Smooth muscle cell (in vitro differentiated cells): Measurements from ENCODE around the gene PTX3. TPM values are rescaled to one million over a fixed set of nuclear protein-coding genes. Genes with fewer than 3 reads are reported as not detected.
A peak's percentile ranks its signal among the peaks of the same experiment; 100 is the strongest.

ENCODE experiments used
- DNase-seq: peaks from one replicate; lab custom pipeline; 2025; ENCODE audit not compliant: unreplicated experiment; lab: John Stamatoyannopoulos, UW
- H2AFZ ChIP-seq: fragments of 200-600 bp; sonication (generic); 2 replicates; pipeline ENCODE4 v1.6.0; 2016; ENCODE audit warnings: antibody characterized with exemption, low read depth, mild to moderate bottlenecking
- H3F3A ChIP-seq: fragments of 200-600 bp; sonication (generic); 2 replicates; pipeline ENCODE4 v1.6.0; 2017; ENCODE audit warnings: antibody characterized with exemption, low read depth
- H3K27ac ChIP-seq: fragments of 200-600 bp; sonication (generic); 2 replicates; pipeline ENCODE4 v1.5.1; 2016; ENCODE audit warnings: low read depth, mild to moderate bottlenecking
- H3K27me3 ChIP-seq: fragments of 200-600 bp; sonication (generic); 2 replicates; pipeline ENCODE4 v1.6.1; 2016; ENCODE audit warnings: low read depth, mild to moderate bottlenecking
- H3K36me3 ChIP-seq: fragments of 200-600 bp; sonication (generic); 2 replicates; pipeline ENCODE4 v1.5.1; 2016; ENCODE audit warnings: low read depth
- H3K4me1 ChIP-seq: fragments of 200-600 bp; sonication (generic); 2 replicates; pipeline ENCODE4 v1.5.1; 2016; ENCODE audit warnings: low read depth
- H3K4me2 ChIP-seq: fragments of 200-600 bp; sonication (generic); 2 replicates; pipeline ENCODE4 v1.6.0; 2016; ENCODE audit warnings: mild to moderate bottlenecking
- H3K4me3 ChIP-seq: fragments of 200-600 bp; sonication (generic); 2 replicates; pipeline ENCODE4 v1.5.1; 2016; ENCODE audit warnings: mild to moderate bottlenecking
- H3K79me2 ChIP-seq: fragments of 200-600 bp; sonication (generic); 2 replicates; pipeline ENCODE4 v1.6.0; 2016; ENCODE audit warnings: low read depth, mild to moderate bottlenecking
- H3K9ac ChIP-seq: fragments of 200-600 bp; sonication (generic); 2 replicates; pipeline ENCODE4 v1.6.0; 2016; ENCODE audit warnings: low read depth
- H3K9me3 ChIP-seq: fragments of 200-600 bp; sonication (generic); replicated peaks from 2 replicates; pipeline ENCODE4 v1.5.1; 2016; ENCODE audit warnings: low read depth
- H4K20me1 ChIP-seq: fragments of 200-600 bp; sonication (generic); 2 replicates; pipeline ENCODE4 v1.6.0; 2016; ENCODE audit warnings: low read depth
- WGBS: methylation state at CpG from one replicate; pipeline ENCODE4 v1.1.7; 2016; ENCODE audit warnings: low lambda C conversion rate; 5-methylcytosine and 5-hydroxymethylcytosine counted together
- polyA plus RNA-seq: library from polyadenylated mRNA; unstranded; fragments of >200 nt; fragmentation: Nextera tagmentation; extraction: Ambion mirVana; gene quantifications from 2 replicates; pipeline ENCODE4 v1.2.1, GENCODE V29; 2016
- total RNA-seq: library from RNA; depleted of rRNA; stranded (reverse); fragments of >200 nt; gene quantifications from 2 replicates; pipeline ENCODE4 v1.2.3, GENCODE V29; 2014
- TF ChIP-seq, protein P1 (sequence below): fragments of 200-600 bp; sonication (generic); IDR thresholded peaks from 2 replicates; pipeline ENCODE4 v1.5.1; 2017; ENCODE audit warnings: borderline replicate concordance, mild to moderate bottlenecking, antibody characterized with exemption; ENCODE audit not compliant: insufficient read depth, poor library complexity, severe bottlenecking

PTX3 gene
- total and polyA plus RNA-seq, 2 experiments from 2014 or later = 12.4 to 18.4 TPM

- WGBS = 48% methylated on average over 1 of the region's 1 CpG
- no peaks in the 10 kb centered on the region for H3K36me3 ChIP-seq
- H3K27ac ChIP-seq = no peak overlapping the region
- H3K4me3 ChIP-seq = no peak overlapping the region
- no peaks in the 10 kb centered on the region for H4K20me1 ChIP-seq
- no peak overlapping the region for H2AFZ ChIP-seq
- no peaks in the 10 kb centered on the region for H3K9me3 ChIP-seq
- no peak for DNase-seq
- H3K79me2 ChIP-seq = no peaks in the 10 kb centered on the region
- H3K9ac ChIP-seq = no peak overlapping the region
- peaks cover 5% of the 10 kb centered on the region for H3K4me1 ChIP-seq
- no peak overlapping the region for H3K4me2 ChIP-seq
- H3F3A ChIP-seq = no peaks in the 10 kb centered on the region
- H3K27me3 ChIP-seq = no peaks in the 10 kb centered on the region
- TF ChIP-seq, protein P1, sequence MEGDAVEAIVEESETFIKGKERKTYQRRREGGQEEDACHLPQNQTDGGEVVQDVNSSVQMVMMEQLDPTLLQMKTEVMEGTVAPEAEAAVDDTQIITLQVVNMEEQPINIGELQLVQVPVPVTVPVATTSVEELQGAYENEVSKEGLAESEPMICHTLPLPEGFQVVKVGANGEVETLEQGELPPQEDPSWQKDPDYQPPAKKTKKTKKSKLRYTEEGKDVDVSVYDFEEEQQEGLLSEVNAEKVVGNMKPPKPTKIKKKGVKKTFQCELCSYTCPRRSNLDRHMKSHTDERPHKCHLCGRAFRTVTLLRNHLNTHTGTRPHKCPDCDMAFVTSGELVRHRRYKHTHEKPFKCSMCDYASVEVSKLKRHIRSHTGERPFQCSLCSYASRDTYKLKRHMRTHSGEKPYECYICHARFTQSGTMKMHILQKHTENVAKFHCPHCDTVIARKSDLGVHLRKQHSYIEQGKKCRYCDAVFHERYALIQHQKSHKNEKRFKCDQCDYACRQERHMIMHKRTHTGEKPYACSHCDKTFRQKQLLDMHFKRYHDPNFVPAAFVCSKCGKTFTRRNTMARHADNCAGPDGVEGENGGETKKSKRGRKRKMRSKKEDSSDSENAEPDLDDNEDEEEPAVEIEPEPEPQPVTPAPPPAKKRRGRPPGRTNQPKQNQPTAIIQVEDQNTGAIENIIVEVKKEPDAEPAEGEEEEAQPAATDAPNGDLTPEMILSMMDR = no peak
Measured at GRCh38 chr3:157467200-157467599, 30.6 kb downstream of the PTX3 start.

DNA sequence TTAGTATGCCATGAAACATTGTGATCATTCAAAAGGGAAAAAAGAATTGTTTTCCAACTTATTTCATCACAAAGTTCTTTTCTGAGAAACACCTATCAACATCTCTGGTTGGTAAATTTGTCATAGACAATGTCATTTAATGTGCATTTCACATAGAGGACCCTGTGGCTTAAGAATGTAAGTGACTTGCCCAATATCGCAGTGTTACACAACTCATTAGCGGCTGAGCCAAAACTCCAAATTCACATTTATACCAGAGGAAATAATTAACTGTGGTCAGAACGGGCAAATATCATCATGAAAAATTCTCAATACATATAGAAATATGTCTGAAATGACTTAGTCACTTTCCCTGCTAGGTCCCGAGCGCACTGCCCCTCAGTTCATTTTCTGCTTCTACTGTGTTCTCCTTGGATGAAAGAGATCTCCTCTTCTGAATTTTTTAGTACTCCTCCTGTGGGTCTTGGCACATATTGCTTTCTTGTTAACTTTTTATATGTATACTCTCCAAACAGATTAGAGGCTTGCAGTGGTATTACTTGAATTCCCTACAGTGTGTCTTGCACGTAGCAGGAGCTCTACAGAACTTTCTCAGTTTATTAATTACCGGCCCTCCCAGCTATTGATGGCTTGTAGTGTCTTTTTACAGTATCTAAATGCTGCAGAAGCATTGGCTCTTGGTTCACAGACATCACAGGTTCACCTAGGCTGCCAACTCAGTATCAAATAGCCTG lies 33.1 kb downstream of the PTX3 start:
- H3K36me3 ChIP-seq = no peaks in the 10 kb centered on the region
- no peak overlapping the region for H2AFZ ChIP-seq
- WGBS = 74% methylated on average over 7 of the region's 7 CpGs
- no peaks in the 10 kb centered on the region for H3K9me3 ChIP-seq
- TF ChIP-seq, protein P1 = no peak
- H4K20me1 ChIP-seq = no peaks in the 10 kb centered on the region
- no peak overlapping the region for H3K4me2 ChIP-seq
- H3K4me1 ChIP-seq = peaks cover 7% of the 10 kb centered on the region
- no peaks in the 10 kb centered on the region for H3K27me3 ChIP-seq
- H3K9ac ChIP-seq = no peak overlapping the region
- H3F3A ChIP-seq = no peaks in the 10 kb centered on the region
- DNase-seq = no peak
- H3K4me3 ChIP-seq = no peak overlapping the region
- H3K79me2 ChIP-seq = no peaks in the 10 kb centered on the region
- no peak overlapping the region for H3K27ac ChIP-seq

- Histone ChIP-seq H3K9ac (no peak overlapping the region), H4K20me1 (no peaks in the 10 kb centered on the region), H3K9me3 (no peaks in the 10 kb centered on the region), H2AFZ (no peak overlapping the region), H3F3A (no peaks in the 10 kb centered on the region), H3K4me1 (peaks cover 7% of the 10 kb centered on the region), H3K79me2 (no peaks in the 10 kb centered on the region), H3K4me3 (no peak overlapping the region), H3K36me3 (no peaks in the 10 kb centered on the region), H3K27me3 (no peaks in the 10 kb centered on the region), H3K27ac (no peak overlapping the region), H3K4me2 (peak overlapping the region; percentile 32)
- TF ChIP-seq, protein P1 = no peak
- no peak for DNase-seq
- WGBS = 54% methylated on average over 1 of the region's 1 CpG
Measured at GRCh38 chr3:157471064-157471463, 34.4 kb downstream of the PTX3 start.

DNA sequence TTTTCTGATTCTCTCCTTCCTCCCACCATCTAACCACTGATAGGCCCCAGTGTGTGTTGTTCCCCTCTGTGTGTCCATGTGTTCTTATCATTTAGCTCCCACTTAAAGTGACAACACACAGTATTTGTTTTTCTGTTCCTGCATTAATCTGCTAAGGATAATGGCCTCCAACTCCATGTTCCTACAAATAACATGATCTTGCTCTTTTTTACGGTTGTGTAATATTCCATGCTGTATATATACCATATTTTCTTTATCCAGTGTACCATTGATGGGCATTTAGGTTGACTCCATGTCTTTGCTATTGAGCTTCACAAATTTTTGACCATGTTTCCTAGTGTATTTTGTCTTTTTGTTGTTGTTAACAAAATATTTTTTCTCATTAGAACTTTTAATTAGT lies 36.0 kb downstream of the PTX3 start:
- Histone ChIP-seq H3K4me2 (no peak overlapping the region), H4K20me1 (no peaks in the 10 kb centered on the region), H3K27ac (no peak overlapping the region), H2AFZ (no peak overlapping the region), H3K9me3 (no peaks in the 10 kb centered on the region), H3K4me3 (no peak overlapping the region), H3K27me3 (no peaks in the 10 kb centered on the region), H3K79me2 (no peaks in the 10 kb centered on the region), H3K9ac (no peak overlapping the region), H3K36me3 (no peaks in the 10 kb centered on the region), H3K4me1 (peaks cover 7% of the 10 kb centered on the region), H3F3A (no peaks in the 10 kb centered on the region)
- no peak for DNase-seq
- TF ChIP-seq, protein P1 = no peak
- WGBS = 97% methylated on average over 1 of the region's 1 CpG
